Caco-2 (cell line): Measurements from ENCODE around the gene MGLL. TPM values are rescaled to one million over a fixed set of nuclear protein-coding genes. Genes with fewer than 3 reads are reported as not detected.

Experiments
- BruUV-seq: library from RNA; stranded (reverse); fragments of 400-500 nt; replicated peaks from 2 replicates; lab custom pipeline; 2021; lab: Mats Ljungman, UMichigan
- CTCF ChIA-PET: fragments of 300-600 bp; sonication (Branson Sonifier 250); formaldehyde crosslinking; loops from one replicate; lab custom pipeline; 2022; ENCODE audit warnings: antibody characterized with exemption; lab: Charles Lee
- POLR2A ChIA-PET: fragments of 300-600 bp; sonication (Branson Sonifier 250); formaldehyde crosslinking; loops from one replicate; lab custom pipeline; 2022; ENCODE audit warnings: antibody characterized with exemption; lab: Charles Lee
- DNase-seq, 2 experiments: peaks; one replicate each; pipeline versions ENCODE4 v3.0.0 to v3.0.0-alpha.2; 2020 to 2022
- H3K27me3 ChIP-seq: replicated peaks from 2 replicates; pipeline ENCODE4 v1.6.0; 2011; ENCODE audit warnings: low read length; ENCODE audit not compliant: control insufficient read depth, insufficient read depth
- H3K36me3 ChIP-seq: 2 replicates; pipeline ENCODE4 v1.5.1; 2011; ENCODE audit warnings: low read length; ENCODE audit not compliant: control insufficient read depth, insufficient read depth
- H3K4me1 ChIP-seq: fragments of 250-450 bp; sonication (Bioruptor Pico); 2 replicates; pipeline ENCODE4 v1.5.1; 2020; ENCODE audit warnings: mild to moderate bottlenecking
- H3K4me3 ChIP-seq: 2 replicates; pipeline ENCODE4 v1.5.1; 2011; ENCODE audit warnings: low read depth, mild to moderate bottlenecking, control low read depth, low read length
- H3K9me3 ChIP-seq: fragments of 250-450 bp; sonication (Bioruptor Pico); 2 replicates; pipeline ENCODE4 v1.5.1; 2020; ENCODE audit warnings: mild to moderate bottlenecking, moderate library complexity
- H3K27ac Mint-ChIP-seq: one replicate; pipeline ENCODE4 v1.8.0; 2022; ENCODE audit warnings: mixed read lengths; ENCODE audit not compliant: unreplicated experiment
- H3K27me3 Mint-ChIP-seq: one replicate; pipeline ENCODE4 v1.8.0; 2022; ENCODE audit warnings: mixed read lengths; ENCODE audit not compliant: insufficient read depth, unreplicated experiment
- H3K36me3 Mint-ChIP-seq: one replicate; pipeline ENCODE4 v1.8.0; 2022; ENCODE audit warnings: mild to moderate bottlenecking, mixed read lengths; ENCODE audit not compliant: insufficient read depth, unreplicated experiment
- H3K4me1 Mint-ChIP-seq: one replicate; pipeline ENCODE4 v1.8.0; 2022; ENCODE audit warnings: low read depth, mixed read lengths; ENCODE audit not compliant: unreplicated experiment
- H3K4me3 Mint-ChIP-seq: one replicate; pipeline ENCODE4 v1.8.0; 2022; ENCODE audit warnings: mild to moderate bottlenecking, moderate library complexity, mixed read lengths; ENCODE audit not compliant: unreplicated experiment
- H3K9me3 Mint-ChIP-seq: one replicate; pipeline ENCODE4 v1.8.0; 2022; ENCODE audit warnings: mixed read lengths; ENCODE audit not compliant: unreplicated experiment
- CTCF ChIP-seq, 2 experiments: fragments of 200-600 bp in 1 of 2; IDR thresholded peaks; 1 replicate in 1 of 2; 2 replicates in 1 of 2; pipeline versions ENCODE4 v1.5.1 to v1.8.0; 2011 to 2022; ENCODE audit warnings: antibody characterized with exemption in 1 of 2, control low read depth in 1 of 2, inconsistent platforms in 1 of 2, low read depth in 1 of 2, low read length in 1 of 2, mild to moderate bottlenecking in 1 of 2, moderate library complexity in 1 of 2; ENCODE audit not compliant: insufficient read depth in 1 of 2, severe bottlenecking in 1 of 2, unreplicated experiment in 1 of 2
- intact Hi-C: fragments of 100-400 bp; cut with micrococcal nuclease; formaldehyde crosslinking; loops from one replicate; pipeline ENCODE4 v1.10.0; 2022; ENCODE audit not compliant: unreplicated experiment
- total RNA-seq: library from RNA; stranded (reverse); gene quantifications from 2 replicates; pipeline ENCODE4 v1.2.3, GENCODE V29; 2022

The MGLL gene
- total RNA-seq, 1 experiment from 2014 or later, result 7.8 TPM

GRCh38 chr3:127760791-127761440 lies 61.4 kb downstream of the MGLL start:
- H3K4me1 ChIP-seq, result no peaks in the 10 kb centered on the region
- CTCF ChIA-PET, result no interaction called here

GRCh38 chr3:127760361-127760760 lies 62.0 kb downstream of the MGLL start:
- H3K9me3 Mint-ChIP-seq, result no peaks in the 10 kb centered on the region
- H3K27me3 Mint-ChIP-seq, result no peaks in the 10 kb centered on the region
- H3K4me1 ChIP-seq, result no peaks in the 10 kb centered on the region
- no peaks in the 10 kb centered on the region for H3K36me3 Mint-ChIP-seq
- CTCF ChIA-PET, result no interaction called here
- no peak for TF ChIP-seq CTCF (IDR thresholded peaks at IDR 0.05; ENCODE audit: insufficient read depth in 1 of 2, low read depth in 1 of 2, low read length in 1 of 2, severe bottlenecking in 1 of 2, unreplicated experiment in 1 of 2)
- H3K4me3 ChIP-seq, result no peak overlapping the region
- intact Hi-C loops, result no loop called here
- H3K27ac Mint-ChIP-seq, result no peak overlapping the region
- H3K4me3 Mint-ChIP-seq, result no peak overlapping the region
- no peaks in the 10 kb centered on the region for H3K36me3 ChIP-seq
- no peaks in the 10 kb centered on the region for H3K4me1 Mint-ChIP-seq
- H3K27me3 ChIP-seq, result no peaks in the 10 kb centered on the region
- no peak for DNase-seq
- no TSS peak for BruUV-seq
- POLR2A ChIA-PET, result no interaction called here
- H3K9me3 ChIP-seq, result no peaks in the 10 kb centered on the region

More at GRCh38 chr3:127760791-127761440, 61.4 kb downstream of the MGLL start:
- no peak overlapping the region for H3K27ac Mint-ChIP-seq
- POLR2A ChIA-PET, result no interaction called here
- H3K4me3 Mint-ChIP-seq, result no peak overlapping the region
- no peak for DNase-seq
- no peaks in the 10 kb centered on the region for H3K36me3 Mint-ChIP-seq
- intact Hi-C loops, result no loop called here
- no peak for TF ChIP-seq CTCF (IDR thresholded peaks at IDR 0.05; ENCODE audit: insufficient read depth in 1 of 2, low read depth in 1 of 2, low read length in 1 of 2, severe bottlenecking in 1 of 2, unreplicated experiment in 1 of 2)
- Histone ChIP-seq H3K4me3 (no peak overlapping the region), H3K27me3 (no peaks in the 10 kb centered on the region), H3K36me3 (no peaks in the 10 kb centered on the region), H3K9me3 (no peaks in the 10 kb centered on the region)
- H3K27me3 Mint-ChIP-seq, result no peaks in the 10 kb centered on the region
- BruUV-seq, result no TSS peak
- no peaks in the 10 kb centered on the region for H3K4me1 Mint-ChIP-seq
- H3K9me3 Mint-ChIP-seq, result no peaks in the 10 kb centered on the region

- no peak overlapping the region for H3K4me3 ChIP-seq
- intact Hi-C loops, result no loop called here
- Mint-ChIP-seq H3K27me3 (no peaks in the 10 kb centered on the region), H3K9me3 (no peaks in the 10 kb centered on the region), H3K4me3 (no peak overlapping the region), H3K27ac (no peak overlapping the region), H3K4me1 (no peaks in the 10 kb centered on the region), H3K36me3 (no peaks in the 10 kb centered on the region)
- ChIA-PET POLR2A (no interaction called here), CTCF (no interaction called here)
- H3K9me3 ChIP-seq, result no peaks in the 10 kb centered on the region
- no TSS peak for BruUV-seq
- no peak for TF ChIP-seq CTCF (IDR thresholded peaks at IDR 0.05; ENCODE audit: insufficient read depth in 1 of 2, low read depth in 1 of 2, low read length in 1 of 2, severe bottlenecking in 1 of 2, unreplicated experiment in 1 of 2)
- no peaks in the 10 kb centered on the region for H3K36me3 ChIP-seq
- no peaks in the 10 kb centered on the region for H3K4me1 ChIP-seq
- no peak for DNase-seq
- H3K27me3 ChIP-seq, result no peaks in the 10 kb centered on the region
Observed at GRCh38 chr3:127759826-127760225, 62.5 kb downstream of the MGLL start.
